GM18951 (cell line): ENCODE data around the gene ZFP82.
A peak's percentile ranks its signal among the peaks of the same experiment; 100 is the strongest.

Experiments used
- POLR2A ChIP-seq: IDR thresholded peaks from 4 replicates; pipeline ENCODE4 v1.6.1; 2011; ENCODE audit warnings: mild to moderate bottlenecking; ENCODE audit not compliant: insufficient read length, insufficient read depth; ENCODE audit errors: extremely low read depth
- in situ Hi-C: fragments of 300-500 bp; cut with MboI; formaldehyde crosslinking; loops from one replicate; pipeline ENCODE4 v1.12.0; 2022; ENCODE audit warnings: low sequenced_read_pairs, mixed read lengths, inconsistent platforms; ENCODE audit not compliant: unreplicated experiment

The ZFP82 gene

DNA sequence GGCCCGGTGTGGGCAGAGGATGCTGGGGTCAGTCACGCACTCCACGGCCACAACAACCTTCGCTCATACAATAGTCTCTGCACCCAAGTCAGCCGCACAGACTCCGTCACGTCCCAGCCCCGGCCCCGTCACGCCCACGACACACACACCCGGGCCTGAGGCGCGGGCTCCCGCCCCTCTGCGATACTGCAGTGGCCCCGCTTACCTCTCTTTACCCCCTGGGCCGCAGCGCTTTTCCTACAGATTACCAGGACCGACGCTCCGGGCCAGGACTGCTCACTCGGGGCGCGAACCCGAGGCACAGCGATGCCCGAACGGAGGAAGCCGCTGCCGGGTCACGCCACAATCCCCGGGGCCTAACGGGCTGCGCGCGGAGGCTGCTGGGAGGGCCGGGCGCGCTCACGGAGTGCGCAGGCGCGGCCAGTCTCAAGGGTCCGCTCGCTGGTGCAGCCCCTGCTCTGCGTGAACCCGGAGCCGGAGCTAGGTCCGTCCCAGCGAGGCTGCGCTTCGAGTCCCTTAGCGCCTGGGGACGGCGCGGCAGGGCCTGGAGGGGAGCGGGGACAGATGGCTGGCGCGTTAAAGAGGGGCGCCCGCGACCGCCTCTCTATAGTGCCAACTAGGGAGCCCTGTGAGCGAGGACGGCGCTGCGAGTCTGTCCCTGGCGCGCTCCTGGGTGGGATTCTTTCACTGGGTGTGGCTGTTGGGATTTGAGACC is at the start of gene ZFP82:
TSS of gene ZFP82 (minus strand) at position 358 of the 715 bp plus-strand sequence. CDS start 8,855 bp downstream, outside the sequence.
- TF ChIP-seq POLR2A = peak; percentile 80
- in situ Hi-C loops = no loop called here

DNA sequence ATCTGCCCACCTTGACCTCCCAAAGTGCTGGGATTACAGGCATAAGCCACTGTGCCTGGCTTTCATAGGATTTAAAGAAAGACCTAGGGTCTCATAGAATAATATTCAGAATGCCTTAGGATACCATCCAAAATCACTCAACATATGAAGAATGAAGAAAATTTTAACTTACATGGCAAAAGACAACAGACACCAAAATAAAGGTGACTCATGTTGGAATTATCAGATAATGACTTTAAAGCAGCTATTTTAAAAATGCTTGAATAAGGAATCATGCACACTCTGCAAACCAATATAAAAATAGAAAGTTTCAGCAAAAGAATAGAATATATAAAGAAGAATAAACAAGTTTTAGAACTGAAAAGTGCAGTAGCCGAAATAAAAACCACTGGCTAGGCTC is 41.6 kb upstream of the ZFP82 start:
- TF ChIP-seq POLR2A = no peak

DNA sequence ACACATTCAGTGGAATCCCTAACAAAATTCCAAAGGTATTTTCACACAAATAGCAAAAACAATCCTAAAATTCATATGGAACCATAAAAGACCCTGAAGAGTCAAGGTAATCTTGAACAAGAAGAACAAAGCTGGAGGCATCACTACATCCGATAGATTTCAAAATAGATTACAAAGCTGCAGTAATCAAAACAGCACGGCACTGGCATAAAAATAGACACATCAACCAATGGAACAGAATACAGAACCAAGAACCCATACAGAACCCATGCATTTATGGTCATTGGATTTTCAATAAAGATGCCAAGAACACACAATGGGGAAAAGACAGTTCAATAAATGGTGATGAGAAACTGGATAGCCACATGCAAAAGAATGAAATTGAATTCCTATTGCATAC is 38.4 kb upstream of the ZFP82 start:
- in situ Hi-C loops = no loop called here
- no peak for TF ChIP-seq POLR2A

More for the DNA sequence above, 41.6 kb upstream of the ZFP82 start:
- in situ Hi-C loops = no loop called here

DNA sequence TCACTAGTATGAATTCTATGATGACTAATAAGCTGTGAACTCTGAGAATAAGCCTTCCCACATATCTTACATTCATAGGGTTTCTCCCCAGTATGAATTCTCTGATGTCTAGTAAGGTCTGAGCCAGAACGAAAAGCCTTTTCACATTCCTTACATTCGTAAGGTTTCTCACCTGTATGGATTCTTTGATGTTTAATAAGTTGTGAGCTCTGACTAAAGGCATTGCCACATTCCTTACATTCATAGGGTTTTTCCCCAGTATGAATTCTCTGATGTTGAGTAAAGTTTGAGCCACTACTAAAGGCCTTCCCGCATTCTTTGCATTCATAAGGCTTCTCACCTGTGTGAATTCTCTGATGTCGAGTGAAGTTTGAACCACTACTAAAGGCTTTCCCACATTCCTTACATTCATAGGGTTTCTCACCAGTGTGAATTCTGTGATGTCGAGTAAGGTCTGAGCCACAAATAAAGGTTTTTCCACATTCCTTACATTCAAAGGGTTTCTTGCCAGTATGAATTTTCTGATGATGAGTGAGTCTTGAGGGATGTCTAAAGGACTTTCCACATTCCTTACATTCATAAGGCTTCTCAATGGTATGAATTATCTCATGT is 30.7 kb upstream of the ZFP82 start:
- in situ Hi-C loops = no loop called here
- no peak for TF ChIP-seq POLR2A

DNA sequence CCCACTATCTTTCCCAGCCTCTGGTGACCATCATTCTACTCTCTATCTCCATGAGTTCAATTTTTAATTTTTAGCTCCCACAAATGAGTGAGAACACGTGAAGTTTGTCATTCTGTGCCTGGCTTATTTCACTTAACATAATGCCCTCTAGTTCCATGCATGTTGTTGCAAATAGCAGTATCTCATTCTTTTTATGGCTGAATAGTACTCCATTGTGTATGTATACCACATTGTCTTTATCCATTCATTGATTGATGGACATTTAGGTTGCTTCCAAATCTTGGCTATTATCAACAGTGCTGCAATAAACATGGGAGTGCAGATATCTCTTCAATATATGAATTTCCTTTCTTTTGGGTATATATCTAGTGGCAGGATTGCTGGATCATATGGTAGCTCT is 22.9 kb upstream of the ZFP82 start:
- in situ Hi-C loops = no loop called here
- TF ChIP-seq POLR2A = no peak

DNA sequence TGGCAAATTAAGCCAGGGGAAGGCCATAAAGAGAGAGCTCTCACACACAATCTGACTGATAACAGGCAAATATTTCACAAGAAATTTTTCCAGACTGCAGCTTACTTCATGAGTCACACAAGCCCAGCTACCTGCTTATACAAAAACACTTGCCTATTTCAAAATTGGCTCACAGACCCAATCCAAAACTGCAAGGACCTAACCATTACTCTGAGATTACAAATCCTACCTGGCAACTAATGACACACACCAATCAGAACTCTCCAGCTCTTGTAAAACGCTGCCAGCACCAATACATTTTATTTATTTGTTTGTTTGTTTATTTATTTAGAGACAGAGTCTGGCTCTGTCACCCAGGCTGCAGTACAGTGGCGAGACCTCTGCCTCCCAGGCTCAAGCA is 18.1 kb upstream of the ZFP82 start:
- TF ChIP-seq POLR2A = no peak
- in situ Hi-C loops = no loop called here

DNA sequence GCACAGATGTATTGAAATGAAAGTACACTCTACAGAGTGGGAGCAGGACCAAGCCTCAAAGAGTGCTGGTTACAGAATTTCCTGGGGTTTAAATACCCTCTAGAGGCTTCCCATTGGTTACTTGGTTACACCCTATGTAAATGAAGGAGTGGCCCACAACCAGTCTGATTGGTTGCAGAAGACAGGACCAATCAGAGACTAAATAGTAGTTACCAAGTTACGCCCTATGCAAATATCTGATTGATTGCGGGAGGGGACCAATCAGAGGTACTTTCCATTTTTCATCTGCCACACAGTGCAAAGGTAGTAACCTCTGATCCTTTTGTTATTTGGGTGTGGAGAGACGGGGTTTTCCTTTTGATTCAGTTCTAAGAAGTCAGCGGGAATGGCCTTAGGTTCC is 5.5 kb upstream of the ZFP82 start:
- TF ChIP-seq POLR2A = no peak
- in situ Hi-C loops = no loop called here

DNA sequence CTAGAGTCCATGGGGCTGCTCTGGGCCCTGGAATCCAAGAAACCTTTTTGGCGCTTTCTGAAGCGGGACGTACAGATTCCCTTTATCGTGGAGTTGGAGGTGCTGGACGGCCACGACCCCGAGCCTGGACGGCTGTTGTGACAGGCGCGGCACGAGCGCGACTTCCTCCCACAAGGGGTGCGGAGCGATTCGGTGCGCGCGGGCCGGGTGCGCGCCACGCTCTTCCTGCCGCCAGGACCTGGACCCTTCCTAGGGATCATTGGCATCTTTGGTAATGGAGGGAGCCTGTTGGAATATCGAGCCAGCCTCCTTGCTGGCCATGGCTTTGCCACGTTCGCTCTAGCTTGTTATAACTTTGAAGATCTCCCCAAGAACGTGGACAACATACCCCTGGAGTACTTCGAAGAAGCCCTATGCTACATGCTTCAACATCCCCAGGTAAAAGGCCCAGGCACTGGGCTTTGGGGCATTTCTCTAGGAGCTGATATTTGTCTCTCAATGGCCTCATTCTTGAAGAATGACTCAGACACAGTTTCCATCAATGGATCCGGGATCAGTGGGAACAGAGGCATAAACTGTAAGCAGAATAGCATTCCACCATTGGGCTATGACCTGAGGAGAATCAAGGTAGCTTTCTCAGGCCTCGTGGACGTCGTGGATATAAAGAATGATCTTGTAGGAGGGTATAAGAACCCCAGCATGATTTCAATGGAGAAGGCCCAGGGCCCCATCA is 3.5 kb upstream of the ZFP82 start:
- in situ Hi-C loops = no loop called here
- TF ChIP-seq POLR2A = no peak

DNA sequence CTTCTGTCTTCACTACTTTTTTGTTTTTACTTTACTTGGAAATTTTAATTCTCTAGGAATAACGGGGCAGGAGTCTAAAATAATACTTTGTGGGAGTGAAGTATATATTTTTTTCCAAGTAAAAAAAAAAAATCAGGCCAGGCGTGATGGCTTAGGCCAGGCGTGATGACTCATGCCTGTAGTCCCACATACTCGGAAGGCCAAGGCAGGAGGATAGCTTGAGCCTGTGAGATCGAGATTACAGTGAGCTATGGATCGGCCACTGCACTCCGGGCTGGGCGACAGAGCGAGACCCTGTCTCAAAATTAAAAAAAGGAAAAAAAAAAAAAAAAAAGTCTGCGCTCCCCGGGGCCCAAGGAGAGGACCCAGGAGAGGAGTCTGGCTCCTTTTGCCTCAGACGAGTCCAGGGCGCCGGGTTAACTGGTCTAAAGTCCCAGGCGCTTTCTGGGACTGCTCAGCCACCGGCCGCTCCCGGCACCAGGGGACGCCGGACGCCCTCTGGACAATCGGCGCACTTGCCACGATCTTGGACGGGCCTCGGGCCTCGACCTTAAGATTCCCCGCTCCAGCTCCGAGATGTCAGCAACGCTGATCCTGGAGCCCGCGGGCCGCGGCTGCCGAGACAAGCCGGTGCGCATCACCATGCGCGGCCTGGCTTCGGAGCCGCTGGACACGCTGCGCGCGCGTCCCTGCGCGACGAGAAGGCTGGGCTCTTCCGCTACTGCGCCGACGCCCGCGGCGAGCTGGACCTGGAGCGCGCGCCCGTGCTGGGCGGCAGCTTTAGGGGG is 2.7 kb upstream of the ZFP82 start:
- in situ Hi-C loops = no loop called here
- no peak for TF ChIP-seq POLR2A

DNA sequence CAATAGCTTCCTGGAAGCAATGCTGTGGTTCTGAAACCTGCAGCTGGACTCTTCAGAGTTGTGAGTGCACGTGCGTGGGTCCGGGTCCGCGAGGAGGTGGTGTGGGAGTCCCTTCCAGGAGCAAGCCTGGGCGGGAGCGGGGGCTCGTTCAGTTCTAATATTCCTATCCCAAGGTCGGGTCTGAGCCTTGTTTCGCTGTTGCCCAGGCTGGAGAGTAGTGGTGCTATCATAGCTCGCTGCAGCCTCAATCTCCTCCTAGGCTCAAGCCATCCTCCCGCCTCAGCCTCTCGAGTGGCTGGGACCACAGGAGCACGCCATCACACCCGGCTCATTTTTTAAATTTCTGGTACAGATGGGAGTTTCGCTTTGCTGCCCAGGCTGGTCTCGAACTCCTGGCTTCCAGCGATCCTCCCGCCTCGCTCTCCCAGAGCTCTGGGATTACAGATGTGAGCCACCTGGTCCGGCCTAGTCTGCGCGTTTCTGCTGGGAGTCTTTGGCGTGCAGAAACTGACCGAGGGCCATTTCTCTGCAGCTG is 625 bp downstream of the ZFP82 start:
- TF ChIP-seq POLR2A = no peak
- in situ Hi-C loops = no loop called here

DNA sequence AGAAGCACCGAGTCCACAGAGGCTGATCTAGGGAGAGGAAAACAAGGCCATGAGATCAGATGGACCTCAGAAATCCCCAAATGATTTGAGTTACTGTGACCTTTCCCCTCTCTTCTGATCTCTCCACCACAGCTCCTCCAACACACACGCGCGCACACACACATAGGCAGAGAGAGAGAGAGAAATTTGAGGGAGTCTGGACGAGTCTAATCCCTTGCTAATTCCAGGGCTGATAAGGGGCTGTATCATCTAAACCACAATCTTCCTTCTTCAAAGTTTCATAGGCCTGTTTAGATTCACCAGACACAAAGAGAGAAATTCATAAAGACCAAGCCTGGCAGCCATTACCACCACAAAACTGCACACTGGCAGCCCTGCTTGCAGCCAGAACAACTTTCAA is 8.6 kb downstream of the ZFP82 start:
- TF ChIP-seq POLR2A = no peak
- in situ Hi-C loops = no loop called here

DNA sequence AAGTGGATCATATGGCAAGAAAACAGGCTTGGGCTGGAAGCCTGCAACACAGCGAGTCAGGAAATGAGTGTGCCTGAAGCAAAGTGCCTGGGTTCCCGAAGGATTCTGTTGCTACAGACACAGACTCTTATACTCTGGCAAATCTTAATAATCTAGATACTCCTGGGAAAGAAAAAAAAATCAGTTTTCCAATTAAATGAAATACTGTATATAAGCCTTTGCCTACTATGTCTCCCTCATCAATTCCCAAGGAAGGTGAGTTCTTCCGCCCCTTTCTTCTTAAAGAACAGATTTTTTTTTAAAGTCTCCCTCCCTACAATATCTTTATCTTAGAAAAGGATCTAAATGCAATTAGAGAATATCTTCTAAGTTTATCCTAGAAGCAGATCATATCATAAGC is 10.3 kb downstream of the ZFP82 start:
- in situ Hi-C loops = no loop called here
- TF ChIP-seq POLR2A = no peak

DNA sequence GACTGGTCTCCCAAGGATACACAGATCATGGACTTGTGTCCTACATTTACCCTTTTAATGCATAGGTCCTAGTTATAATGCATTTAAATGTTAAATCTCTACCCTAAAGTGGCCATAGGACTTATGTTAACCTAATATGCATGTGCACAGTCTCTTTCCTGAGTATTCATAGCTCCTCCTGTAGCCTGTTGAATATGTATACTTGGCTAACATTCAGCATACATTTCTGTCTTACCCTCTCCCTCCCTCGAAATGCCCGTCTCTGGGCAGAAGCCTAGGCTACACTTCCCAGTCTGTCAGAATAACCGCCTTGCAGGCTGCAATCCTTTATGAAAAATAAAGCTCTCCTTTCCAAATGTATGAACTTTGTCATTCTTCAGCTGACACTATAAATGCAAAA is 13.9 kb downstream of the ZFP82 start:
- TF ChIP-seq POLR2A = no peak
- in situ Hi-C loops = no loop called here
